HEK293 (cell line): ENCODE data around the gene CERS3.

Experiments used
- CTCF ChIA-PET: fragments of 350-600 bp; formaldehyde crosslinking; extraction: SDS; loops from one replicate; lab custom pipeline; 2021; ENCODE audit warnings: antibody characterized with exemption; lab: Yijun Ruan, JAX
- POLR2A ChIA-PET: fragments of 300-600 bp; formaldehyde crosslinking; extraction: SDS; loops from one replicate; lab custom pipeline; 2020; ENCODE audit warnings: antibody characterized with exemption, inconsistent platforms; lab: Yijun Ruan, JAX
- H3K27ac ChIP-seq: fragments of 200-500 bp; sonication (Bioruptor generic); 2 replicates; pipeline ENCODE4 v1.5.1; 2014; ENCODE audit warnings: low read depth, low read length, control low read depth, inconsistent platforms; ENCODE audit errors: extremely low read depth
- H3K36me3 ChIP-seq, 2 experiments: fragments of 200-500 bp in 1 of 2; sonication (Bioruptor generic) in 1 of 2; 1 replicate in 1 of 2; 2 replicates in 1 of 2; pipeline ENCODE4 v1.5.1; 2014 to 2017; ENCODE audit warnings: inconsistent platforms in 2 of 2, low read length in 2 of 2; ENCODE audit not compliant: control insufficient read depth in 2 of 2, insufficient read depth in 1 of 2
- H3K4me1 ChIP-seq: fragments of 200-500 bp; sonication (Bioruptor generic); 2 replicates; pipeline ENCODE4 v1.5.1; 2014; ENCODE audit warnings: mild to moderate bottlenecking, low read length, inconsistent platforms; ENCODE audit not compliant: control insufficient read depth, insufficient read depth
- H3K4me3 ChIP-seq: 2 replicates; pipeline ENCODE4 v1.5.1; 2011; ENCODE audit warnings: low read depth, mild to moderate bottlenecking, control low read depth, low read length, moderate library complexity
- H3K9me3 ChIP-seq: fragments of 200-500 bp; sonication (Bioruptor generic); 2 replicates; pipeline ENCODE4 v1.5.1; 2014; ENCODE audit warnings: low read depth, low read length, inconsistent platforms; ENCODE audit not compliant: control insufficient read depth, insufficient read depth
- HOXA7 ChIP-seq: sonication (generic); formaldehyde crosslinking; IDR thresholded peaks from 2 replicates; pipeline ENCODE4 v1.8.1; 2022; ENCODE audit warnings: missing genetic modification reagents, borderline replicate concordance
- KLF8 ChIP-seq: fragments of 450-650 bp; formaldehyde crosslinking; IDR thresholded peaks from 2 replicates; pipeline ENCODE4 v1.5.1; 2016; ENCODE audit warnings: missing biosample characterization, missing genetic modification characterization
- MZF1 ChIP-seq: fragments of 450-650 bp; formaldehyde crosslinking; IDR thresholded peaks from 2 replicates; pipeline ENCODE4 v1.5.1; 2017; ENCODE audit warnings: missing biosample characterization, missing genetic modification characterization, borderline replicate concordance
- ZBTB7A ChIP-seq: fragments of 450-650 bp; formaldehyde crosslinking; IDR thresholded peaks from 2 replicates; pipeline ENCODE4 v1.5.1; 2016; ENCODE audit warnings: low read depth, missing biosample characterization, missing genetic modification characterization
- ZNF112 ChIP-seq: fragments of 450-650 bp; formaldehyde crosslinking; IDR thresholded peaks from 2 replicates; pipeline ENCODE4 v1.5.0; 2017; ENCODE audit warnings: missing biosample characterization, missing genetic modification characterization
- ZNF114 ChIP-seq: fragments of 450-650 bp; formaldehyde crosslinking; IDR thresholded peaks from 2 replicates; pipeline ENCODE4 v1.5.0; 2017; ENCODE audit warnings: missing biosample characterization, missing genetic modification characterization
- ZNF146 ChIP-seq: fragments of 450-650 bp; formaldehyde crosslinking; IDR thresholded peaks from 2 replicates; pipeline ENCODE4 v1.5.1; 2016; ENCODE audit warnings: missing biosample characterization, missing genetic modification characterization
- ZNF184 ChIP-seq: fragments of 450-650 bp; IDR thresholded peaks from 2 replicates; pipeline ENCODE4 v1.5.1; 2018; ENCODE audit warnings: missing biosample characterization, mild to moderate bottlenecking, missing genetic modification characterization
- ZNF19 ChIP-seq: fragments of 450-650 bp; formaldehyde crosslinking; IDR thresholded peaks from 2 replicates; pipeline ENCODE4; 2016; ENCODE audit warnings: missing biosample characterization, missing genetic modification characterization, low read depth
- ZNF211 ChIP-seq: fragments of 450-650 bp; formaldehyde crosslinking; IDR thresholded peaks from 2 replicates; pipeline ENCODE4 v1.5.1; 2016; ENCODE audit warnings: low read depth, missing biosample characterization, missing genetic modification characterization
- ZNF221 ChIP-seq: fragments of 450-650 bp; formaldehyde crosslinking; IDR thresholded peaks from 2 replicates; pipeline ENCODE4 v1.5.1; 2017; ENCODE audit warnings: missing biosample characterization, missing genetic modification characterization, borderline replicate concordance
- ZNF266 ChIP-seq: fragments of 450-650 bp; formaldehyde crosslinking; IDR thresholded peaks from 2 replicates; pipeline ENCODE4 v1.5.1; 2016; ENCODE audit warnings: missing biosample characterization, missing genetic modification characterization, low read depth
- ZNF530 ChIP-seq: fragments of 450-650 bp; formaldehyde crosslinking; IDR thresholded peaks from 2 replicates; pipeline ENCODE4 v1.5.1; 2016; ENCODE audit warnings: low read depth, missing biosample characterization, missing genetic modification characterization
- ZNF626 ChIP-seq: fragments of 450-650 bp; sonication (Bioruptor Pico); formaldehyde crosslinking; IDR thresholded peaks from 2 replicates; pipeline ENCODE4 v1.5.1; 2018; ENCODE audit warnings: missing biosample characterization, missing genetic modification characterization, inconsistent platforms
- ZNF654 ChIP-seq: fragments of 450-650 bp; formaldehyde crosslinking; IDR thresholded peaks from 2 replicates; pipeline ENCODE4 v1.5.1; 2016; ENCODE audit warnings: low read depth, missing biosample characterization, missing genetic modification characterization
- ZNF76 ChIP-seq: fragments of 450-650 bp; formaldehyde crosslinking; IDR thresholded peaks from 2 replicates; pipeline ENCODE4; 2016; ENCODE audit warnings: low read depth, missing biosample characterization, missing genetic modification characterization, borderline replicate concordance
- TF ChIP-seq, protein P1 (sequence below): fragments of 450-650 bp; formaldehyde crosslinking; IDR thresholded peaks from 2 replicates; pipeline ENCODE4 v1.5.1; 2016; ENCODE audit warnings: missing biosample characterization, missing genetic modification characterization
- TF ChIP-seq, protein P2 (sequence below): fragments of 450-650 bp; formaldehyde crosslinking; IDR thresholded peaks from 2 replicates; pipeline ENCODE4 v1.5.1; 2016; ENCODE audit warnings: missing biosample characterization, missing genetic modification characterization
- TF ChIP-seq, protein P3 (sequence below): fragments of 450-650 bp; formaldehyde crosslinking; optimal IDR thresholded peaks from 2 replicates; pipeline ENCODE3; 2016; ENCODE audit warnings: missing biosample characterization, mild to moderate bottlenecking, missing genetic modification characterization
- TF ChIP-seq, protein P4 (sequence below): fragments of 450-650 bp; formaldehyde crosslinking; IDR thresholded peaks from 2 replicates; pipeline ENCODE4 v1.5.1; 2016; ENCODE audit warnings: missing biosample characterization, missing genetic modification characterization
- TF ChIP-seq, protein P5 (sequence below): fragments of 450-650 bp; formaldehyde crosslinking; IDR thresholded peaks from 2 replicates; pipeline ENCODE4 v1.5.1; 2017; ENCODE audit warnings: missing biosample characterization, missing genetic modification characterization
- TF ChIP-seq, protein P6 (sequence below): fragments of 450-650 bp; formaldehyde crosslinking; conservative IDR thresholded peaks from 2 replicates; pipeline ENCODE4 v1.5.1; 2016; ENCODE audit warnings: low read depth, missing biosample characterization, missing genetic modification characterization

The CERS3 gene

DNA sequence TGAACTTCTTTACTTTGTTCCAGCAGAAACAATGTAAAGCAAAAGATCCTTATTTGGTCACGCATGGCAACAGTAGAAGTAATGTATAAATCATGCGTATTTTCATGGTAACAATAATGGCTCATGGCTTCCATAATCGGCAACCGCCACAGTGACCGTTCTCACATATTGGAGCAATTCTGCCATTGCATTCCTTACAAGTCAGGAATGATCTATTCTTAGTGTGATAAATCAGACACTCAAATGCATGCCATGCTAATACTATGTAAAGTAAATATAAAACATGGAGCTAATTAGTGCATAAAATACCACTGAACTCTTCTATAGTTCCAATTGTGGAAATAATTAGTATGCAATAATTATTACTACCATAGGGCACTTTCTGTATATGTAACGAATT, 13.5 kb upstream of the CERS3 start:
- no peaks in the 10 kb centered on the region for H3K9me3 ChIP-seq
- no peaks in the 10 kb centered on the region for H3K4me1 ChIP-seq
- no peak overlapping the region for H3K4me3 ChIP-seq
- no peak for TF ChIP-seq MZF1
- TF ChIP-seq ZNF19 (tag by site-specific recombination) = no peak
- TF ChIP-seq, protein P1, sequence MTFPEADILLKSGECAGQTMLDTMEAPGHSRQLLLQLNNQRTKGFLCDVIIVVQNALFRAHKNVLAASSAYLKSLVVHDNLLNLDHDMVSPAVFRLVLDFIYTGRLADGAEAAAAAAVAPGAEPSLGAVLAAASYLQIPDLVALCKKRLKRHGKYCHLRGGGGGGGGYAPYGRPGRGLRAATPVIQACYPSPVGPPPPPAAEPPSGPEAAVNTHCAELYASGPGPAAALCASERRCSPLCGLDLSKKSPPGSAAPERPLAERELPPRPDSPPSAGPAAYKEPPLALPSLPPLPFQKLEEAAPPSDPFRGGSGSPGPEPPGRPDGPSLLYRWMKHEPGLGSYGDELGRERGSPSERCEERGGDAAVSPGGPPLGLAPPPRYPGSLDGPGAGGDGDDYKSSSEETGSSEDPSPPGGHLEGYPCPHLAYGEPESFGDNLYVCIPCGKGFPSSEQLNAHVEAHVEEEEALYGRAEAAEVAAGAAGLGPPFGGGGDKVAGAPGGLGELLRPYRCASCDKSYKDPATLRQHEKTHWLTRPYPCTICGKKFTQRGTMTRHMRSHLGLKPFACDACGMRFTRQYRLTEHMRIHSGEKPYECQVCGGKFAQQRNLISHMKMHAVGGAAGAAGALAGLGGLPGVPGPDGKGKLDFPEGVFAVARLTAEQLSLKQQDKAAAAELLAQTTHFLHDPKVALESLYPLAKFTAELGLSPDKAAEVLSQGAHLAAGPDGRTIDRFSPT (tag by site-specific recombination) = no peak
- no peak for TF ChIP-seq ZBTB7A (tag by site-specific recombination)
- no peak for TF ChIP-seq ZNF221 (tag by site-specific recombination)
- TF ChIP-seq ZNF114 (tag by site-specific recombination) = no peak
- TF ChIP-seq, protein P2, sequence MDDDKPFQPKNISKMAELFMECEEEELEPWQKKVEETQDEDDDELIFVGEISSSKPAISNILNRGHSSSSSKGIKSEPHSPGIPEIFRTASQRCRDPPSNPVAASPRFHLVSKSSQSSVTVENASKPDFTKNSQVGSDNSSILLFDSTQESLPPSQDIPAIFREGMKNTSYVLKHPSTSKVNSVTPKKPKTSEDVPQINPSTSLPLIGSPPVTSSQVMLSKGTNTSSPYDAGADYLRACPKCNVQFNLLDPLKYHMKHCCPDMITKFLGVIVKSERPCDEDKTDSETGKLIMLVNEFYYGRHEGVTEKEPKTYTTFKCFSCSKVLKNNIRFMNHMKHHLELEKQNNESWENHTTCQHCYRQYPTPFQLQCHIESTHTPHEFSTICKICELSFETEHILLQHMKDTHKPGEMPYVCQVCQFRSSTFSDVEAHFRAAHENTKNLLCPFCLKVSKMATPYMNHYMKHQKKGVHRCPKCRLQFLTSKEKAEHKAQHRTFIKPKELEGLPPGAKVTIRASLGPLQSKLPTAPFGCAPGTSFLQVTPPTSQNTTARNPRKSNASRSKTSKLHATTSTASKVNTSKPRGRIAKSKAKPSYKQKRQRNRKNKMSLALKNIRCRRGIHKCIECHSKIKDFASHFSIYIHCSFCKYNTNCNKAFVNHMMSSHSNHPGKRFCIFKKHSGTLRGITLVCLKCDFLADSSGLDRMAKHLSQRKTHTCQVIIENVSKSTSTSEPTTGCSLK (tag by site-specific recombination) = no peak
- TF ChIP-seq, protein P3, sequence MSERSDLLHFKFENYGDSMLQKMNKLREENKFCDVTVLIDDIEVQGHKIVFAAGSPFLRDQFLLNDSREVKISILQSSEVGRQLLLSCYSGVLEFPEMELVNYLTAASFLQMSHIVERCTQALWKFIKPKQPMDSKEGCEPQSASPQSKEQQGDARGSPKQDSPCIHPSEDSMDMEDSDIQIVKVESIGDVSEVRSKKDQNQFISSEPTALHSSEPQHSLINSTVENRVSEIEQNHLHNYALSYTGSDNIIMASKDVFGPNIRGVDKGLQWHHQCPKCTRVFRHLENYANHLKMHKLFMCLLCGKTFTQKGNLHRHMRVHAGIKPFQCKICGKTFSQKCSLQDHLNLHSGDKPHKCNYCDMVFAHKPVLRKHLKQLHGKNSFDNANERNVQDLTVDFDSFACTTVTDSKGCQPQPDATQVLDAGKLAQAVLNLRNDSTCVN (tag by site-specific recombination) = no peak
- TF ChIP-seq, protein P4, sequence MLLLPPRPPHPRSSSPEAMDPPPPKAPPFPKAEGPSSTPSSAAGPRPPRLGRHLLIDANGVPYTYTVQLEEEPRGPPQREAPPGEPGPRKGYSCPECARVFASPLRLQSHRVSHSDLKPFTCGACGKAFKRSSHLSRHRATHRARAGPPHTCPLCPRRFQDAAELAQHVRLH (tag by site-specific recombination) = no peak
- TF ChIP-seq KLF8 = no peak
- no peak for TF ChIP-seq ZNF266
- TF ChIP-seq ZNF76 = no peak
- ChIA-PET CTCF (interaction anchor here (1.1 kb wide), 1 partner anchor 192 kb away, joined by 4 read pairs; no protein-coding TSS in a partner anchor), POLR2A (no interaction called here)
- no peaks in the 10 kb centered on the region for H3K36me3 ChIP-seq
- no peak overlapping the region for H3K27ac ChIP-seq

DNA sequence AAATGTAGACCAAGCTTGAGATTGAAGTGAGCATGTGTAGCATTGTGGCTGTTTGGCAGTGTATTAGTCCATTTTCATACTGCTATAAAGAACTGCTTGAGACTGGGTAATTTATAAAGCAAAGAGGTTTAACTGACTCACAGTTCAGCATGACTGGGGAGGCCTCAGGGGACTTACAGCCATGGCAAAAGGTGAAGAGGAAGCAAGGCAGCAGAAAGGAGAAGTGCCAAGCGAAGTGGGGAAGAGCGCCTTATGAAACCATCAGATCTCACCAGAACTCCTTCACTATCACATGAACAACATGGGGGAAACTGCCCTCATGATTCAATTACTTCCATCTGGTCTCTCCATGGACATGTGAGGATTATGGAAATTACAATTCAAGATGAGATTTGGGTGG, 8.6 kb upstream of the CERS3 start:
- Histone ChIP-seq H3K9me3 (no peaks in the 10 kb centered on the region), H3K4me3 (no peak overlapping the region), H3K36me3 (no peaks in the 10 kb centered on the region), H3K27ac (no peak overlapping the region), H3K4me1 (no peaks in the 10 kb centered on the region)
- ChIA-PET CTCF (no interaction called here), POLR2A (no interaction called here)
- TF ChIP-seq ZNF112 (tag by site-specific recombination) (no peak), ZNF184 (tag by site-specific recombination) (no peak), ZNF530 (tag by site-specific recombination) (no peak), ZNF654 (tag by site-specific recombination) (no peak), HOXA7 (CRISPR knock-in tag) (no peak), ZNF626 (tag by site-specific recombination) (no peak), ZNF146 (tag by site-specific recombination) (no peak), ZNF211 (tag by site-specific recombination) (no peak)
- TF ChIP-seq, protein P5, sequence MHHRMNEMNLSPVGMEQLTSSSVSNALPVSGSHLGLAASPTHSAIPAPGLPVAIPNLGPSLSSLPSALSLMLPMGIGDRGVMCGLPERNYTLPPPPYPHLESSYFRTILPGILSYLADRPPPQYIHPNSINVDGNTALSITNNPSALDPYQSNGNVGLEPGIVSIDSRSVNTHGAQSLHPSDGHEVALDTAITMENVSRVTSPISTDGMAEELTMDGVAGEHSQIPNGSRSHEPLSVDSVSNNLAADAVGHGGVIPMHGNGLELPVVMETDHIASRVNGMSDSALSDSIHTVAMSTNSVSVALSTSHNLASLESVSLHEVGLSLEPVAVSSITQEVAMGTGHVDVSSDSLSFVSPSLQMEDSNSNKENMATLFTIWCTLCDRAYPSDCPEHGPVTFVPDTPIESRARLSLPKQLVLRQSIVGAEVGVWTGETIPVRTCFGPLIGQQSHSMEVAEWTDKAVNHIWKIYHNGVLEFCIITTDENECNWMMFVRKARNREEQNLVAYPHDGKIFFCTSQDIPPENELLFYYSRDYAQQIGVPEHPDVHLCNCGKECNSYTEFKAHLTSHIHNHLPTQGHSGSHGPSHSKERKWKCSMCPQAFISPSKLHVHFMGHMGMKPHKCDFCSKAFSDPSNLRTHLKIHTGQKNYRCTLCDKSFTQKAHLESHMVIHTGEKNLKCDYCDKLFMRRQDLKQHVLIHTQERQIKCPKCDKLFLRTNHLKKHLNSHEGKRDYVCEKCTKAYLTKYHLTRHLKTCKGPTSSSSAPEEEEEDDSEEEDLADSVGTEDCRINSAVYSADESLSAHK (tag by site-specific recombination) = no peak
- TF ChIP-seq, protein P6, sequence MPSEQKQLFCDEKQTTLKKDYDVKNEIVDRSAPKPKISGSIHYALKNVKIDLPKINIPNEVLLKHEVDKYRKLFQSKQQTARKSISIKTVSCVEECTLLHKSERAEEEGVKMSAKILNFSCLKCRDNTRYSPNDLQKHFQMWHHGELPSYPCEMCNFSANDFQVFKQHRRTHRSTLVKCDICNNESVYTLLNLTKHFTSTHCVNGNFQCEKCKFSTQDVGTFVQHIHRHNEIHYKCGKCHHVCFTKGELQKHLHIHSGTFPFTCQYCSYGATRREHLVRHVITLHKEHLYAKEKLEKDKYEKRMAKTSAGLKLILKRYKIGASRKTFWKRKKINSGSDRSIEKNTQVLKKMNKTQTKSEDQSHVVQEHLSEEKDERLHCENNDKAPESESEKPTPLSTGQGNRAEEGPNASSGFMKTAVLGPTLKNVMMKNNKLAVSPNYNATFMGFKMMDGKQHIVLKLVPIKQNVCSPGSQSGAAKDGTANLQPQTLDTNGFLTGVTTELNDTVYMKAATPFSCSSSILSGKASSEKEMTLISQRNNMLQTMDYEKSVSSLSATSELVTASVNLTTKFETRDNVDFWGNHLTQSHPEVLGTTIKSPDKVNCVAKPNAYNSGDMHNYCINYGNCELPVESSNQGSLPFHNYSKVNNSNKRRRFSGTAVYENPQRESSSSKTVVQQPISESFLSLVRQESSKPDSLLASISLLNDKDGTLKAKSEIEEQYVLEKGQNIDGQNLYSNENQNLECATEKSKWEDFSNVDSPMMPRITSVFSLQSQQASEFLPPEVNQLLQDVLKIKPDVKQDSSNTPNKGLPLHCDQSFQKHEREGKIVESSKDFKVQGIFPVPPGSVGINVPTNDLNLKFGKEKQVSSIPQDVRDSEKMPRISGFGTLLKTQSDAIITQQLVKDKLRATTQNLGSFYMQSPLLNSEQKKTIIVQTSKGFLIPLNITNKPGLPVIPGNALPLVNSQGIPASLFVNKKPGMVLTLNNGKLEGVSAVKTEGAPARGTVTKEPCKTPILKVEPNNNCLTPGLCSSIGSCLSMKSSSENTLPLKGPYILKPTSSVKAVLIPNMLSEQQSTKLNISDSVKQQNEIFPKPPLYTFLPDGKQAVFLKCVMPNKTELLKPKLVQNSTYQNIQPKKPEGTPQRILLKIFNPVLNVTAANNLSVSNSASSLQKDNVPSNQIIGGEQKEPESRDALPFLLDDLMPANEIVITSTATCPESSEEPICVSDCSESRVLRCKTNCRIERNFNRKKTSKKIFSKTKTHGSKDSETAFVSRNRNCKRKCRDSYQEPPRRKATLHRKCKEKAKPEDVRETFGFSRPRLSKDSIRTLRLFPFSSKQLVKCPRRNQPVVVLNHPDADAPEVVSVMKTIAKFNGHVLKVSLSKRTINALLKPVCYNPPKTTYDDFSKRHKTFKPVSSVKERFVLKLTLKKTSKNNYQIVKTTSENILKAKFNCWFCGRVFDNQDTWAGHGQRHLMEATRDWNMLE = no peak
